IMR-90 (cell line): ENCODE data around the gene INHBC. TPM values are rescaled to one million over a fixed set of nuclear protein-coding genes. Genes with fewer than 3 reads are reported as not detected.
A peak's percentile ranks its signal among the peaks of the same experiment; 100 is the strongest.

ENCODE experiments used
- ATAC-seq: fragments of 200-7000 bp; cut with Tn5 transposase; 2 replicates; pipeline ENCODE4 v1.9.1; 2020; ENCODE audit warnings: low read depth, mild to moderate bottlenecking, moderate library complexity
- BruUV-seq: library from RNA; stranded (reverse); fragments of 400-500 nt; replicated peaks from 2 replicates; lab custom pipeline; 2021; lab: Mats Ljungman, UMichigan
- CTCF ChIA-PET: fragments of 300-600 bp; formaldehyde crosslinking; extraction: SDS; loops from one replicate; lab custom pipeline; 2021; ENCODE audit warnings: antibody characterized with exemption; lab: Yijun Ruan, JAX
- POLR2A ChIA-PET: fragments of 300-600 bp; sonication (Branson Sonifier 250); formaldehyde crosslinking; loops from one replicate; lab custom pipeline; 2022; ENCODE audit warnings: antibody characterized with exemption; ENCODE audit not compliant: unreplicated experiment; lab: Charles Lee
- DNase-seq: peaks from one replicate; pipeline ENCODE4 v3.0.0; 2013
- H2AFZ ChIP-seq: replicated peaks from 2 replicates; pipeline ENCODE3; 2013; ENCODE audit warnings: low read length, mild to moderate bottlenecking; ENCODE audit not compliant: poor library complexity
- H2AK5ac ChIP-seq: 2 replicates; pipeline ENCODE4 v1.6.1; 2013; ENCODE audit warnings: low read depth, low read length, inconsistent platforms
- H2AK9ac ChIP-seq: replicated peaks from 2 replicates; pipeline ENCODE3; 2013; ENCODE audit warnings: mild to moderate bottlenecking, low read depth, low read length, moderate library complexity; ENCODE audit not compliant: poor library complexity
- H2BK120ac ChIP-seq: 2 replicates; pipeline ENCODE4 v1.6.1; 2013; ENCODE audit warnings: low read depth, low read length, inconsistent platforms
- H2BK15ac ChIP-seq: 3 replicates; pipeline ENCODE4 v1.6.1; 2013; ENCODE audit warnings: low read depth, low read length, inconsistent platforms
- H2BK20ac ChIP-seq: 2 replicates; pipeline ENCODE4 v1.6.1; 2013; ENCODE audit warnings: low read depth, mild to moderate bottlenecking, inconsistent platforms, low read length, moderate library complexity
- H2BK5ac ChIP-seq: 2 replicates; pipeline ENCODE4 v1.6.1; 2013; ENCODE audit warnings: mild to moderate bottlenecking, low read depth, low read length, inconsistent platforms; ENCODE audit not compliant: poor library complexity, severe bottlenecking
- H3K14ac ChIP-seq: replicated peaks from 2 replicates; pipeline ENCODE4 v1.6.1; 2013; ENCODE audit warnings: low read depth, low read length, inconsistent platforms
- H3K18ac ChIP-seq: 2 replicates; pipeline ENCODE4 v1.6.1; 2013; ENCODE audit warnings: low read depth, low read length, control low read depth
- H3K23ac ChIP-seq: 2 replicates; pipeline ENCODE4 v1.6.1; 2013; ENCODE audit warnings: low read depth, low read length, inconsistent platforms
- H3K27ac ChIP-seq: 2 replicates; pipeline ENCODE4 v1.5.1; 2013; ENCODE audit warnings: mild to moderate bottlenecking, control low read depth, low read length; ENCODE audit not compliant: insufficient read depth
- H3K27me3 ChIP-seq: 2 replicates; pipeline ENCODE4 v1.6.1; 2013; ENCODE audit warnings: low read length; ENCODE audit not compliant: control insufficient read depth, insufficient read depth
- H3K36me3 ChIP-seq: 2 replicates; pipeline ENCODE4 v1.6.1; 2013; ENCODE audit warnings: low read length, mixed read lengths; ENCODE audit not compliant: control insufficient read depth, insufficient read depth
- H3K4ac ChIP-seq: 2 replicates; pipeline ENCODE4 v1.6.1; 2013; ENCODE audit warnings: low read depth, low read length, inconsistent platforms
- H3K4me1 ChIP-seq: 2 replicates; pipeline ENCODE4 v1.6.1; 2013; ENCODE audit warnings: low read length, mixed read lengths; ENCODE audit not compliant: control insufficient read depth, insufficient read depth
- H3K4me2 ChIP-seq: 2 replicates; pipeline ENCODE4 v1.6.1; 2013; ENCODE audit warnings: low read depth, mild to moderate bottlenecking, control low read depth, low read length, moderate library complexity
- H3K4me3 ChIP-seq: 2 replicates; pipeline ENCODE4 v1.5.1; 2013; ENCODE audit warnings: low read depth, mild to moderate bottlenecking, control low read depth, low read length, moderate library complexity; ENCODE audit not compliant: insufficient read depth
- H3K56ac ChIP-seq: 2 replicates; pipeline ENCODE4 v1.6.1; 2013; ENCODE audit warnings: low read length, inconsistent platforms; ENCODE audit not compliant: insufficient read depth; ENCODE audit errors: extremely low read depth
- H3K79me1 ChIP-seq, 2 experiments: 2 replicates each; pipeline ENCODE4 v1.6.1; 2013; ENCODE audit warnings: low read length in 2 of 2, inconsistent platforms in 1 of 2, low read depth in 1 of 2
- H3K9ac ChIP-seq: 2 replicates; pipeline ENCODE4 v1.6.1; 2013; ENCODE audit warnings: low read depth, low read length, control low read depth
- H3K9me1 ChIP-seq: 2 replicates; pipeline ENCODE4 v1.6.1; 2013; ENCODE audit warnings: low read length, inconsistent platforms; ENCODE audit not compliant: insufficient read depth
- H3K9me3 ChIP-seq: 2 replicates; pipeline ENCODE4 v1.6.1; 2013; ENCODE audit warnings: low read length; ENCODE audit not compliant: control insufficient read depth, insufficient read depth
- H4K20me1 ChIP-seq: 2 replicates; pipeline ENCODE4 v1.6.1; 2013; ENCODE audit warnings: low read length, inconsistent platforms; ENCODE audit not compliant: insufficient read depth
- H4K5ac ChIP-seq: 2 replicates; pipeline ENCODE4 v1.6.1; 2013; ENCODE audit warnings: mild to moderate bottlenecking, low read depth, low read length, control low read depth
- H4K8ac ChIP-seq, 2 experiments: 2 replicates each; pipeline ENCODE4 v1.6.1; 2013; ENCODE audit warnings: low read depth in 2 of 2, low read length in 2 of 2, control low read depth in 1 of 2, inconsistent platforms in 1 of 2
- H4K91ac ChIP-seq: 2 replicates; pipeline ENCODE4 v1.6.1; 2013; ENCODE audit warnings: low read depth, low read length, inconsistent platforms; ENCODE audit not compliant: insufficient read depth
- BHLHE40 ChIP-seq: fragments of 150-350 bp; IDR thresholded peaks from 2 replicates; pipeline ENCODE4 v1.6.1; 2016; ENCODE audit warnings: mild to moderate bottlenecking, low read depth, low read length
- CEBPB ChIP-seq: IDR thresholded peaks from 2 replicates; pipeline ENCODE4 v1.6.1; 2012; ENCODE audit warnings: low read depth, low read length, improper control_type of control experiment
- CHD1 ChIP-seq: IDR thresholded peaks from 2 replicates; pipeline ENCODE4 v1.6.1; 2012; ENCODE audit warnings: low read depth, low read length, improper control_type of control experiment
- CTCF ChIP-seq: conservative IDR thresholded peaks from 2 replicates; pipeline ENCODE4 v1.5.1; 2012; ENCODE audit warnings: mild to moderate bottlenecking, low read depth, low read length, improper control_type of control experiment
- ELK1 ChIP-seq: fragments of 150-350 bp; IDR thresholded peaks from 2 replicates; pipeline ENCODE4 v1.6.1; 2016; ENCODE audit warnings: low read depth, mild to moderate bottlenecking, low read length, moderate library complexity, borderline replicate concordance
- FOS ChIP-seq: fragments of 150-350 bp; IDR thresholded peaks from 2 replicates; pipeline ENCODE4 v1.6.1; 2016; ENCODE audit warnings: low read depth, low read length
- MAFK ChIP-seq: IDR thresholded peaks from 2 replicates; pipeline ENCODE4 v1.6.1; 2012; ENCODE audit warnings: low read depth, low read length, improper control_type of control experiment
- MAZ ChIP-seq: IDR thresholded peaks from 2 replicates; pipeline ENCODE4 v1.6.1; 2012; ENCODE audit warnings: low read depth, mild to moderate bottlenecking, low read length, improper control_type of control experiment, moderate library complexity, borderline replicate concordance
- MXI1 ChIP-seq: IDR thresholded peaks from 2 replicates; pipeline ENCODE4 v1.6.1; 2012; ENCODE audit warnings: low read depth, mild to moderate bottlenecking, low read length, moderate library complexity, borderline replicate concordance
- NFE2L2 ChIP-seq: fragments of 150-350 bp; IDR thresholded peaks from 2 replicates; pipeline ENCODE4 v1.6.1; 2016; ENCODE audit warnings: low read depth, mild to moderate bottlenecking, low read length
- POLR2A ChIP-seq: IDR thresholded peaks from 2 replicates; pipeline ENCODE4 v1.6.1; 2012; ENCODE audit warnings: mild to moderate bottlenecking, low read depth, low read length
- RAD21 ChIP-seq: IDR thresholded peaks from 2 replicates; pipeline ENCODE4 v1.6.1; 2012; ENCODE audit warnings: low read length, improper control_type of control experiment
- RCOR1 ChIP-seq: IDR thresholded peaks from 2 replicates; pipeline ENCODE4 v1.6.1; 2012; ENCODE audit warnings: mild to moderate bottlenecking, low read length, improper control_type of control experiment; ENCODE audit not compliant: insufficient replicate concordance
- RFX5 ChIP-seq: IDR thresholded peaks from 2 replicates; pipeline ENCODE4 v1.8.0; 2012; ENCODE audit warnings: low read depth, mild to moderate bottlenecking, low read length, moderate library complexity
- SMC3 ChIP-seq: fragments of 150-350 bp; IDR thresholded peaks from 2 replicates; pipeline ENCODE4 v1.6.1; 2016; ENCODE audit warnings: low read depth, mild to moderate bottlenecking, antibody characterized with exemption, low read length, moderate library complexity
- USF2 ChIP-seq: fragments of 150-350 bp; IDR thresholded peaks from 2 replicates; pipeline ENCODE4 v1.6.1; 2017; ENCODE audit warnings: mild to moderate bottlenecking, antibody characterized with exemption, low read length, low read depth
- WGBS, 2 experiments: methylation state at CpG; one replicate each; pipeline versions ENCODE4 v1.1.5 to v1.1.7; 2013; ENCODE audit warnings: missing lambda C conversion rate in 2 of 2; ENCODE audit not compliant: insufficient read length in 1 of 2; ENCODE audit errors: extremely low coverage in 2 of 2; 5-methylcytosine and 5-hydroxymethylcytosine counted together
- dilution Hi-C: fragments of 300-500 bp; cut with HindIII; formaldehyde crosslinking; loops from one replicate; pipeline ENCODE4 v1.14.3; 2018; ENCODE audit warnings: low sequenced_read_pairs; ENCODE audit not compliant: unreplicated experiment
- in situ Hi-C: fragments of 300-500 bp; cut with MboI; formaldehyde crosslinking; loops from 3 replicates; pipeline ENCODE4 v1.14.3; 2019; ENCODE audit warnings: low sequenced_read_pairs, inconsistent platforms, mixed read lengths
- intact Hi-C: fragments of 100-400 bp; cut with micrococcal nuclease; formaldehyde crosslinking; loops from 2 replicates; pipeline ENCODE4 v1.10.0; 2022
- polyA plus RNA-seq, 3 experiments: library from polyadenylated mRNA; depleted of rRNA; stranded (reverse); fragments of >200 nt; gene quantifications; 2 replicates each; pipeline ENCODE4 v1.2.3, GENCODE V29; 2012; ENCODE audit warnings: low replicate concordance in 1 of 3
- total RNA-seq: library from RNA; depleted of rRNA; stranded (reverse); fragments of >200 nt; gene quantifications from 2 replicates; pipeline ENCODE4 v1.2.3, GENCODE V29; 2012

INHBC gene
- total and polyA plus RNA-seq, 2 of the 4 experiments (the other 2 are of a cell fraction) = 0.09 TPM; not detected in 1

- dilution Hi-C loops = no loop called here
- no peak overlapping the region for H3K14ac ChIP-seq
- no peak overlapping the region for H2BK20ac ChIP-seq
- H3K18ac ChIP-seq = no peak overlapping the region
- no CpG with 5 or more reads among the region's 1 CpG for WGBS, 2 experiments
- no peak overlapping the region for H2AK5ac ChIP-seq
- peaks cover 4% of the 10 kb centered on the region for H3K4me1 ChIP-seq
- no peak overlapping the region for H4K91ac ChIP-seq
- H3K9me1 ChIP-seq = no peaks in the 10 kb centered on the region; the same call in 1 of the 2 replicates
- ATAC-seq (no peak), DNase-seq (no peak)
- H3K36me3 ChIP-seq = no peaks in the 10 kb centered on the region
- intact Hi-C loops = no loop called here
- no peak for TF ChIP-seq CEBPB
- TF ChIP-seq USF2 = no peak
- TF ChIP-seq MAFK = no peak
- TF ChIP-seq FOS = no peak
- no peak for TF ChIP-seq NFE2L2
- TF ChIP-seq MXI1 = no peak
- no peak for TF ChIP-seq RFX5
- TF ChIP-seq CHD1 = no peak
- TF ChIP-seq RCOR1 = no peak
- TF ChIP-seq POLR2A = no peak
- no peak for TF ChIP-seq CTCF
- TF ChIP-seq RAD21 = no peak
- TF ChIP-seq BHLHE40 = no peak
- TF ChIP-seq SMC3 = no peak
- TF ChIP-seq MAZ = no peak
- TF ChIP-seq ELK1 = no peak
- H3K56ac ChIP-seq = no peak overlapping the region
- H3K9me3 ChIP-seq = no peaks in the 10 kb centered on the region
- H3K79me1 ChIP-seq = no peaks in the 10 kb centered on the region
- no peak overlapping the region for H4K5ac ChIP-seq
- no peak overlapping the region for H2BK15ac ChIP-seq
- BruUV-seq = no TSS peak
- POLR2A ChIA-PET = no interaction called here
- H4K20me1 ChIP-seq = no peaks in the 10 kb centered on the region
- H3K27me3 ChIP-seq = peaks cover 17% of the 10 kb centered on the region
- no peak overlapping the region for H3K4ac ChIP-seq
- no peak overlapping the region for H3K4me3 ChIP-seq
- H4K8ac ChIP-seq = no peak overlapping the region
- H2BK120ac ChIP-seq = no peak overlapping the region
- H3K4me2 ChIP-seq = no peak overlapping the region
- CTCF ChIA-PET = no interaction called here
- H2BK5ac ChIP-seq = no peak overlapping the region
- no peak overlapping the region for H3K9ac ChIP-seq
- H2AFZ ChIP-seq = no peak overlapping the region
- no peak overlapping the region for H3K27ac ChIP-seq
- H2AK9ac ChIP-seq = no peak overlapping the region
- peak overlapping the region; percentile 67; the same call in 1 of the 2 replicates for H3K23ac ChIP-seq
- in situ Hi-C loops = no loop called here
These were observed 47.1 kb downstream of the INHBC start for GRCh38 chr12:57481671-57482070.
